CD4-positive, alpha-beta T cell treated with Interleukin-4 for 4 hours (primary cell): Measurements from ENCODE around the gene KIF18A.
"Not testable (repeated sequence)": the region's sequence is repeated elsewhere in the genome, so short reads cannot be mapped to it uniquely, and the experiment has no call there.

Experiments
- DNase-seq: peaks from one replicate; pipeline ENCODE4 v3.0.0-alpha.2; 2020

Gene KIF18A

GRCh38 chr11:28107750-28108618 lies at the start of gene KIF18A, which contains the start of gene METTL15:
Gene KIF18A (minus strand): TSS chr11:28108156. CDS start chr11:28097947, 10,209 bp downstream.
Gene METTL15 (plus strand): TSS chr11:28108388. CDS start chr11:28113335, 4,947 bp downstream.
- DNase-seq: peak; percentile 98

DNA sequence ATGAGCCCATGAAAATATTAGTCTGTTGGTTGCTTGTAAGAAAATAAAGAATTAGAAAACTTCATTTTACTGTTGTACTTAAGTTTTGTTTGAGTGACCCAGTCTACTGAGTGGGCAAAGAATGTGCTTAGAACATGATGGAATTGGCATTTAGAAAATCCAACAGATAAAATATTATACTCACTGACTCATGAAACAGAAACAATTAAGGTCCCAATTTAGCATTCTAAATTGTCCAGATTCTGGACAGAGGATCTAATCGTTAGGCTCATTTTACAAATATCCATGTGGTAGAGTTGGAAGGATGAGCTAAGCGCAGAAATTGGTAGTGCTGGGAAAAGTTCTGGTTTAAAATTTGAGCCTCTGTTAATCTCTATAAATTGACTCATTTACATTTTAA lies 45.6 kb upstream of the KIF18A start:
- DNase-seq: no peak

DNA sequence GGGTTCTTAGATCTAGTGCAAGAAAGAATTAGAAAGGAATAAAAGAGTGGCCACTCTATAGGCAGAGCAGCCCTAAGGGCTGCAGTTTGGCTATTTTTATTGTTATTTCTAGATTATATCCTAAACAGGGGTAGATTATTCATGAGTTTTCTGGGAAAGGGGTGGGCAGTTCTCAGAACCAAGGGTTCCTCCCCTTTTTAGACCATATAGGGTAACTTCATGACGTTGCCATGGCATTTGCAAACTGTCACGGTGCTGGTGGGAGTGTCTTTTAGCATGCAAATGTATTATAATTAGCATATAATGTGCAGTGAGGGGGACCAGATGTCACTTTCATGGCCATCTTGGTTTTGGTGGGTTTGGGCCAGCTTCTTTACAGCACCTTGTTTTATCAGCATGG lies 44.8 kb upstream of the KIF18A start:
- no peak for DNase-seq

GRCh38 chr11:28146123-28146751 lies 38.3 kb upstream of the KIF18A start:
- DNase-seq: no peak

GRCh38 chr11:28144808-28145207 lies 36.9 kb upstream of the KIF18A start:
- DNase-seq: no peak

- no peak for DNase-seq
These were observed 34.8 kb upstream of the KIF18A start for GRCh38 chr11:28142724-28143123.

DNA sequence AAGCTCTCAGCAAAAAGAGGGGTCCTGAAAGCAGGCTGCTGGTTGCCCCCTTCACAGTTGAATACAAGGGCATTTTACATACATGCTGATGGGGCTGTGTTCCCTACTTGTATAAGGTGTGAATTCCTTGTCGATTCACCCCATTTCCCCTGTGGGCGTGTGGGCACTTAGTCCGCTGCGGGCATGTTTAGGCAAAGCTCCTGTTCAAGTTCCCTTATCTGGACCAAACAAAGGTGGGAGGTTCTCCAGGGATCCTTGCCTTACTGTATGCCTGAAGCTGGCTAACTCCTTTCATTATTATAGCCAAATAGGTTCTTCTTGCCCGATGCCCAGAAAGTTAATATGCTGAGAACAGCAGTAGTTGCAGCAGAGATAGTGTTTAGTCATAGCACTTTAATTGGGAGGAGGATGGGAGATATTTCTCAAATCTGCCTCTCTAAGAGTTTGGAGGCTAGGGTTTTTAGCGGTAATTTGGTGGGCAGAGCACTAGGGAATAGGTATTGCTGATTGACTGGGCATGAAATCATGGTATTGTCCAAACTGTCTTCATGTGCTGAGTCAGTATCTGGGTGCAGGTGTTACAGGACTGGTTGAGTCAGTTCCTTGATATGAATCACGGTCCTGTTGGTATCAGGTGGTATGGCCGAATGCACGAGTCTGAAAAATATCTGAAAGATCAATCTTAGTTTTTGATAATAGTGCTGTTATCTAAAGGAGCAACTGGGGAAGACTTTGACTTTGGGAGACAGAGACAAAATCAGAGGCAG lies 32.9 kb upstream of the KIF18A start:
- no peak for DNase-seq

- DNase-seq: no peak
These were observed 32.0 kb upstream of the KIF18A start for GRCh38 chr11:28139841-28140415.

GRCh38 chr11:28137832-28138231 lies 29.9 kb upstream of the KIF18A start:
- no peak for DNase-seq

DNA sequence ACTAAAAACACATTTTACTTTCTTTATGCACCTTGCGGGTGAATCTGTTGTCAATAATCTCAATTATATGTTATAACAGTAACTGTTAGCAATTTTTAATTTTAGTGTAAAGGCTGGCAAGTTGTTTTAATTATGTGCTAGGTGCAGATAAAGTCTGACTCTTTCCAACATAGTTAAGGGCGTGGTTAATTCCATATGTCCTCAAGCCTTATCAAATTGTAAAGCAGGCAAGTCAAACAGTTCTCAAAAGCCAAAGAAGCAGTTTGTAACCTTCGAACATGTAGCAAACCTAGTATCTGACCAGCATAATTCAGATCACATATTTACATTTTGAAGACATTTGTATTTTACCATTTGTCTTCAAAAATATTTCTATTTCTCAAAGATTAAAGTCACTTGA lies 29.4 kb upstream of the KIF18A start:
- DNase-seq: no peak

DNA sequence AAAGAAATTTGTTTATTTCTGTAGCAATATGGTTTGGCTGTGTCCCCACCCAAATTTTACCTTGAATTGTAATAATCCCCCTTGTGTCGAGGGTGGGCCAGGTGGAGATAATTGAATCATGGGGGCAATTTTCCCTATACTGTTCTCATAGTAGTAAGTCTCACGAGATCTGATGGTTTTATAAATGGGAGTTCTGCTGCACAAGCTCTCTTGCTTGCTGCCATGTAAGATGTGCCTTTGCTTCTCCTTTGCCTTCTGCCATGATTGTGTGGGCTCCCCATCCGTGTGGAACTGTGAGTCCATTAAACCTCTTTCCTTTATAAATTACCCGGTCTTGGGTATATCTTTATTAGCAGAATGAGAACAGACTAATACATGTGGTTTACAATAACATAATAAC lies 28.2 kb upstream of the KIF18A start:
- DNase-seq: not testable (repeated sequence)

GRCh38 chr11:28133146-28133545 lies 25.2 kb upstream of the KIF18A start:
- no peak for DNase-seq

DNA sequence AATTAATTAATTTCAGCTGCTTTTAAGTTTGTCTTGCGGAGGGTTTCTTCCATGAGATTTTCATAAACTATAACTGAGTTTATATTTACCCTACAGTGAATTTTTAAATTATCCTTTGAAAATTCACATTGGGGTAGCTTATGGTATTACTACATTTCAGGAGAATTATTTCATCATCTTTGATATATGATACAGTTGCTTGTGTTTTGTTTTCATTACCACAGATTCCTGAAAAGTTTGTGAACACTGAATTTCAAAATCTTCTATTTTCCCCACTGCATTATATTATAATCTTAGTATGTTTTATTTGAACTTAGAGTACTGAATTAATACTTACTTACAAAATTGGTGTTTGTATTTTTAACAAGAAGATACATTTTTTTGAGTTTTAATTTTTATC lies 24.6 kb upstream of the KIF18A start:
- no peak for DNase-seq

GRCh38 chr11:28123151-28123581 lies 15.2 kb upstream of the KIF18A start:
- DNase-seq: no peak

DNA sequence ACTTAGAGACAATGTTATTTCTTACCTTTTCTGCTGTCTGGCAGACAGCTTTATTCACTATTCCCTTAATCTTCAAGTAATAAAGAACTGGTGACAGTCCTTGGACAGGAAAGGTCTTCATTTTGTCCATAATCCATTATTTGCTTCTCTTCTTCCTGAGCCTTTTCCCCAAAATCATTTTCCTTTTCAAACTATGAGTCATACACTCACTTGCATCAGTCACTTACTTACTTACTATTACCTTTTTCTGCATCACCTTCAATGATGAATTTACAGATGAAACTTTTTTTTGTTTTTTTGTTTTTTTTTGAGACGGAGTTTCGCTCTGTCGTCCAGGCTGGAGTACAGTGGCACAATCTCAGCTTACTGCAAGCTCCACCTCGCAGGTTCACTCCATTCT lies 9.8 kb upstream of the KIF18A start:
- DNase-seq: no peak

DNA sequence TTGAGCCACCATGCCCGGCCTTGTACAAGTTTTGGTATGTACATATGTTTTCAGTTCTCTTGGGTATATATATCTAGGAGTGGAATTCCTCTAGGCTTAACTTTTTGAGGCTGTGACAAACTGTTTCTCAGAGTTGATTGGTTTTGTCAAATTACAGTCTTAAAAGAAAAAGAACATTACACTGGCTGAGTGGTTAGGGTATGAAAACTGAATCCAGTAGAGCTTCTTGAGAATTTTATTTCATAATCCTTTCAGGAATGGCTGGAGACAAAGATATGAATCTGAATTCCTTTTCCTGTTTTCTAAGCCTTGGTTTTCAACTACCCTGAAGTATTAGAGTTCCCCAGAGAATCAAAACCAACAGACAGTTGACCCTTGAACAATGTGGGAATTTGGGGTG lies 6.8 kb upstream of the KIF18A start:
- no peak for DNase-seq

- no peak for DNase-seq
These were observed 6.2 kb upstream of the KIF18A start for GRCh38 chr11:28114116-28114515.

- DNase-seq: no peak
These were observed 2.9 kb upstream of the KIF18A start for GRCh38 chr11:28110821-28111200.

- peak; percentile 64 for DNase-seq
These were observed 2.3 kb upstream of the KIF18A start for GRCh38 chr11:28110108-28110820.

- no peak for DNase-seq
These were observed 1.0 kb upstream of the KIF18A start for GRCh38 chr11:28108958-28109357.

GRCh38 chr11:28107191-28107749 lies 686 bp downstream of the KIF18A start:
- DNase-seq: peak; percentile 40
